Measurements from ENCODE around the gene SPAG17. TPM values are rescaled to one million over a fixed set of nuclear protein-coding genes. Genes with fewer than 3 reads are reported as not detected.

The SPAG17 gene
- total and polyA plus RNA-seq, 4 donors: 11.7 to 35.5 (median 15.0) TPM

- H3K9me3 ChIP-seq (ENCODE audit: control insufficient read depth, insufficient read depth, low read length): no peaks in the 10 kb centered on the region
- no peaks in the 10 kb centered on the region for H3K36me3 ChIP-seq (ENCODE audit: control insufficient read depth, insufficient read depth, low read length)
- no peak for DNase-seq (ENCODE audit: low read depth in 4 of 6, low spot score in 6 of 6)
- H3K27ac ChIP-seq (ENCODE audit: low read depth, low read length): no peak overlapping the region
- no peak overlapping the region for H3K4me3 ChIP-seq (ENCODE audit: low read depth, low read length)
- no CpG with 5 or more reads among the region's 5 CpGs for WGBS (ENCODE audit: insufficient coverage)
- no peaks in the 10 kb centered on the region for H3K4me1 ChIP-seq (ENCODE audit: control insufficient read depth, insufficient read depth, low read length)
- no peaks in the 10 kb centered on the region for H3K27me3 ChIP-seq (ENCODE audit: control insufficient read depth, insufficient read depth, low read length)
These were observed 203.4 kb downstream of the SPAG17 start for GRCh38 chr1:117981455-117982192.

GRCh38 chr1:117976381-117976780 lies 208.6 kb downstream of the SPAG17 start:
- DNase-seq (ENCODE audit: low read depth in 4 of 6, low spot score in 6 of 6): peak in 1 of 6 donors; percentile 2
- Histone ChIP-seq H3K36me3 (ENCODE audit: control insufficient read depth, insufficient read depth, low read length) (no peaks in the 10 kb centered on the region), H3K27me3 (ENCODE audit: control insufficient read depth, insufficient read depth, low read length) (no peaks in the 10 kb centered on the region), H3K4me3 (ENCODE audit: low read depth, low read length) (no peak overlapping the region), H3K9me3 (ENCODE audit: control insufficient read depth, insufficient read depth, low read length) (no peaks in the 10 kb centered on the region), H3K27ac (ENCODE audit: low read depth, low read length) (no peak overlapping the region), H3K4me1 (ENCODE audit: control insufficient read depth, insufficient read depth, low read length) (no peaks in the 10 kb centered on the region)
- WGBS (ENCODE audit: insufficient coverage): 87% methylated on average over 3 of the region's 3 CpGs

GRCh38 chr1:117971777-117972176 lies 213.3 kb downstream of the SPAG17 start:
- Histone ChIP-seq H3K4me3 (ENCODE audit: low read depth, low read length) (no peak overlapping the region), H3K4me1 (ENCODE audit: control insufficient read depth, insufficient read depth, low read length) (peaks cover 6% of the 10 kb centered on the region), H3K36me3 (ENCODE audit: control insufficient read depth, insufficient read depth, low read length) (no peaks in the 10 kb centered on the region), H3K27me3 (ENCODE audit: control insufficient read depth, insufficient read depth, low read length) (no peaks in the 10 kb centered on the region), H3K9me3 (ENCODE audit: control insufficient read depth, insufficient read depth, low read length) (no peaks in the 10 kb centered on the region), H3K27ac (ENCODE audit: low read depth, low read length) (no peak overlapping the region)
- DNase-seq (ENCODE audit: low read depth in 4 of 6, low spot score in 6 of 6): no peak

GRCh38 chr1:117970252-117970651 lies 214.8 kb downstream of the SPAG17 start:
- Histone ChIP-seq H3K27me3 (ENCODE audit: control insufficient read depth, insufficient read depth, low read length) (no peaks in the 10 kb centered on the region), H3K36me3 (ENCODE audit: control insufficient read depth, insufficient read depth, low read length) (no peaks in the 10 kb centered on the region), H3K4me3 (ENCODE audit: low read depth, low read length) (no peak overlapping the region), H3K9me3 (ENCODE audit: control insufficient read depth, insufficient read depth, low read length) (no peaks in the 10 kb centered on the region), H3K27ac (ENCODE audit: low read depth, low read length) (no peak overlapping the region), H3K4me1 (ENCODE audit: control insufficient read depth, insufficient read depth, low read length) (peaks cover 6% of the 10 kb centered on the region)
- peak in 5 of 6 donors; percentile 17 to 84 (median 39) for DNase-seq (ENCODE audit: low read depth in 4 of 6, low spot score in 6 of 6)
- WGBS (ENCODE audit: insufficient coverage): 13% methylated on average over 7 of the region's 9 CpGs

- Histone ChIP-seq H3K27me3 (ENCODE audit: control insufficient read depth, insufficient read depth, low read length) (no peaks in the 10 kb centered on the region), H3K4me3 (ENCODE audit: low read depth, low read length) (no peak overlapping the region), H3K36me3 (ENCODE audit: control insufficient read depth, insufficient read depth, low read length) (no peaks in the 10 kb centered on the region), H3K27ac (ENCODE audit: low read depth, low read length) (peak overlapping the region; percentile 36), H3K4me1 (ENCODE audit: control insufficient read depth, insufficient read depth, low read length) (peaks cover 6% of the 10 kb centered on the region), H3K9me3 (ENCODE audit: control insufficient read depth, insufficient read depth, low read length) (no peaks in the 10 kb centered on the region)
- DNase-seq (ENCODE audit: low read depth in 4 of 6, low spot score in 6 of 6): peak in 4 of 6 donors; percentile 4 to 91 (median 40)
- WGBS (ENCODE audit: insufficient coverage): no CpG with 5 or more reads among the region's 1 CpG
These were observed 217.1 kb downstream of the SPAG17 start for GRCh38 chr1:117967881-117968280.

- Histone ChIP-seq H3K27me3 (ENCODE audit: control insufficient read depth, insufficient read depth, low read length) (no peaks in the 10 kb centered on the region), H3K36me3 (ENCODE audit: control insufficient read depth, insufficient read depth, low read length) (no peaks in the 10 kb centered on the region), H3K27ac (ENCODE audit: low read depth, low read length) (peak overlapping the region; percentile 36), H3K4me3 (ENCODE audit: low read depth, low read length) (no peak overlapping the region), H3K9me3 (ENCODE audit: control insufficient read depth, insufficient read depth, low read length) (no peaks in the 10 kb centered on the region), H3K4me1 (ENCODE audit: control insufficient read depth, insufficient read depth, low read length) (peaks cover 6% of the 10 kb centered on the region)
- DNase-seq (ENCODE audit: low read depth in 4 of 6, low spot score in 6 of 6): peak in 4 of 6 donors; percentile 4 to 84 (median 28)
- 63% methylated on average over 2 of the region's 4 CpGs for WGBS (ENCODE audit: insufficient coverage)
These were observed 217.6 kb downstream of the SPAG17 start for GRCh38 chr1:117967477-117967876.

- WGBS (ENCODE audit: insufficient coverage): 87% methylated on average over 3 of the region's 3 CpGs
- Histone ChIP-seq H3K4me1 (ENCODE audit: control insufficient read depth, insufficient read depth, low read length) (no peaks in the 10 kb centered on the region), H3K36me3 (ENCODE audit: control insufficient read depth, insufficient read depth, low read length) (peaks cover 4% of the 10 kb centered on the region), H3K27ac (ENCODE audit: low read depth, low read length) (no peak overlapping the region), H3K9me3 (ENCODE audit: control insufficient read depth, insufficient read depth, low read length) (no peaks in the 10 kb centered on the region), H3K4me3 (ENCODE audit: low read depth, low read length) (no peak overlapping the region), H3K27me3 (ENCODE audit: control insufficient read depth, insufficient read depth, low read length) (no peaks in the 10 kb centered on the region)
- DNase-seq (ENCODE audit: low read depth in 4 of 6, low spot score in 6 of 6): no peak
These were observed 220.6 kb downstream of the SPAG17 start for GRCh38 chr1:117964290-117965038.

- no peaks in the 10 kb centered on the region for H3K9me3 ChIP-seq (ENCODE audit: control insufficient read depth, insufficient read depth, low read length)
- H3K4me1 ChIP-seq (ENCODE audit: control insufficient read depth, insufficient read depth, low read length): no peaks in the 10 kb centered on the region
- H3K27me3 ChIP-seq (ENCODE audit: control insufficient read depth, insufficient read depth, low read length): no peaks in the 10 kb centered on the region
- H3K4me3 ChIP-seq (ENCODE audit: low read depth, low read length): no peak overlapping the region
- DNase-seq (ENCODE audit: low read depth in 4 of 6, low spot score in 6 of 6): no peak
- no CpG with 5 or more reads among the region's 3 CpGs for WGBS (ENCODE audit: insufficient coverage)
- peaks cover 4% of the 10 kb centered on the region for H3K36me3 ChIP-seq (ENCODE audit: control insufficient read depth, insufficient read depth, low read length)
- no peak overlapping the region for H3K27ac ChIP-seq (ENCODE audit: low read depth, low read length)
These were observed 225.7 kb downstream of the SPAG17 start for GRCh38 chr1:117959364-117959763.

GRCh38 chr1:117952386-117952785 lies 232.6 kb downstream of the SPAG17 start:
- Histone ChIP-seq H3K4me3 (ENCODE audit: low read depth, low read length) (no peak overlapping the region), H3K36me3 (ENCODE audit: control insufficient read depth, insufficient read depth, low read length) (peaks cover 6% of the 10 kb centered on the region), H3K9me3 (ENCODE audit: control insufficient read depth, insufficient read depth, low read length) (no peaks in the 10 kb centered on the region), H3K4me1 (ENCODE audit: control insufficient read depth, insufficient read depth, low read length) (no peaks in the 10 kb centered on the region), H3K27me3 (ENCODE audit: control insufficient read depth, insufficient read depth, low read length) (no peaks in the 10 kb centered on the region), H3K27ac (ENCODE audit: low read depth, low read length) (no peak overlapping the region)
- 70% methylated on average over 1 of the region's 1 CpG for WGBS (ENCODE audit: insufficient coverage)
- no peak for DNase-seq (ENCODE audit: low read depth in 4 of 6, low spot score in 6 of 6)

- no peaks in the 10 kb centered on the region for H3K9me3 ChIP-seq (ENCODE audit: control insufficient read depth, insufficient read depth, low read length)
- DNase-seq (ENCODE audit: low read depth in 4 of 6, low spot score in 6 of 6): no peak
- H3K27ac ChIP-seq (ENCODE audit: low read depth, low read length): no peak overlapping the region
- H3K4me3 ChIP-seq (ENCODE audit: low read depth, low read length): no peak overlapping the region
- no peaks in the 10 kb centered on the region for H3K4me1 ChIP-seq (ENCODE audit: control insufficient read depth, insufficient read depth, low read length)
- no CpG with 5 or more reads among the region's 2 CpGs for WGBS (ENCODE audit: insufficient coverage)
- H3K27me3 ChIP-seq (ENCODE audit: control insufficient read depth, insufficient read depth, low read length): no peaks in the 10 kb centered on the region
- H3K36me3 ChIP-seq (ENCODE audit: control insufficient read depth, insufficient read depth, low read length): peaks cover 28% of the 10 kb centered on the region
These were observed 242.7 kb downstream of the SPAG17 start for GRCh38 chr1:117942293-117942692.

All from spinal cord (tissue), 10 donors.